ENCODE data around the gene HERC6. TPM values are rescaled to one million over a fixed set of nuclear protein-coding genes. Genes with fewer than 3 reads are reported as not detected.
A peak's percentile ranks its signal among the peaks of the same experiment; 100 is the strongest.
"Not testable (repeated sequence)": the region's sequence is repeated elsewhere in the genome, so short reads cannot be mapped to it uniquely, and the experiment has no call there.

HERC6 gene
- total RNA-seq, 2 experiments from 2014 or later: 12.4 to 12.5 TPM

- Mint-ChIP-seq H3K4me1 (ENCODE audit: low read depth) (no peaks in the 10 kb centered on the region), H3K27me3 (no peaks in the 10 kb centered on the region), H3K36me3 (no peaks in the 10 kb centered on the region), H3K4me3 (no peak overlapping the region), H3K27ac (no peak overlapping the region), H3K9me3 (peaks cover 9% of the 10 kb centered on the region)
- DNase-seq: no peak
- intact Hi-C loops (cut with micrococcal nuclease): no loop called here
- ChIA-PET POLR2A (no interaction called here), CTCF (no interaction called here)
Observed at GRCh38 chr4:88359558-88359957, 19.1 kb upstream of the HERC6 start.

GRCh38 chr4:88360256-88360655, 18.4 kb upstream of the HERC6 start:
- H3K36me3 Mint-ChIP-seq: no peaks in the 10 kb centered on the region
- H3K4me3 Mint-ChIP-seq: no peak overlapping the region
- no peak for DNase-seq
- intact Hi-C loops (cut with micrococcal nuclease): no loop called here
- peaks cover 11% of the 10 kb centered on the region for H3K9me3 Mint-ChIP-seq
- no peaks in the 10 kb centered on the region for H3K4me1 Mint-ChIP-seq (ENCODE audit: low read depth)
- ChIA-PET POLR2A (no interaction called here), CTCF (no interaction called here)
- no peaks in the 10 kb centered on the region for H3K27me3 Mint-ChIP-seq
- H3K27ac Mint-ChIP-seq: no peak overlapping the region

- Mint-ChIP-seq H3K4me1 (ENCODE audit: low read depth) (no peaks in the 10 kb centered on the region), H3K4me3 (no peak overlapping the region), H3K27me3 (no peaks in the 10 kb centered on the region), H3K9me3 (peaks cover 11% of the 10 kb centered on the region), H3K36me3 (no peaks in the 10 kb centered on the region), H3K27ac (no peak overlapping the region)
- ChIA-PET POLR2A (no interaction called here), CTCF (no interaction called here)
- no peak for DNase-seq
- intact Hi-C loops (cut with micrococcal nuclease): no loop called here
Observed at GRCh38 chr4:88360791-88361190, 17.9 kb upstream of the HERC6 start.

- H3K4me1 Mint-ChIP-seq (ENCODE audit: low read depth); DNase-seq; H3K36me3 Mint-ChIP-seq; intact Hi-C loops (cut with micrococcal nuclease); H3K4me3 Mint-ChIP-seq; CTCF ChIA-PET; H3K27ac Mint-ChIP-seq; H3K27me3 Mint-ChIP-seq; POLR2A ChIA-PET: not testable (repeated sequence)
- H3K9me3 Mint-ChIP-seq: peaks cover 11% of the 10 kb centered on the region
Observed at GRCh38 chr4:88361217-88361773, 17.4 kb upstream of the HERC6 start.

- intact Hi-C loops (cut with micrococcal nuclease): loop anchor here (5.0 kb wide), 1 partner anchor 149 kb away; no protein-coding TSS in a partner anchor
- ChIA-PET CTCF (interaction anchor here (3.4 kb wide), 1 partner anchor 149 kb away, joined by 20 read pairs; no protein-coding TSS in a partner anchor), POLR2A (no interaction called here)
- H3K27ac Mint-ChIP-seq: no peak overlapping the region
- no peaks in the 10 kb centered on the region for H3K36me3 Mint-ChIP-seq
- H3K4me3 Mint-ChIP-seq: no peak overlapping the region
- peaks cover 11% of the 10 kb centered on the region for H3K9me3 Mint-ChIP-seq
- DNase-seq: no peak
- no peaks in the 10 kb centered on the region for H3K4me1 Mint-ChIP-seq (ENCODE audit: low read depth)
- no peaks in the 10 kb centered on the region for H3K27me3 Mint-ChIP-seq
Observed at GRCh38 chr4:88366460-88366859, 12.2 kb upstream of the HERC6 start.

- intact Hi-C loops (cut with micrococcal nuclease): loop anchor here (5.0 kb wide), 1 partner anchor 151 kb away; no protein-coding TSS in a partner anchor
Observed at GRCh38 chr4:88367826-88368225, 10.8 kb upstream of the HERC6 start.

GRCh38 chr4:88369180-88369812, 9.4 kb upstream of the HERC6 start:
- CTCF ChIA-PET: interaction anchor here (0.7 to 3.4 kb wide), 18 partner anchors 9 to 290 kb away, joined by 3 to 20 read pairs (median 4); partner anchors contain the start of genes HERC5 and HERC6
- H3K4me1 Mint-ChIP-seq (ENCODE audit: low read depth); H3K27ac Mint-ChIP-seq; H3K4me3 Mint-ChIP-seq; H3K9me3 Mint-ChIP-seq; H3K27me3 Mint-ChIP-seq; H3K36me3 Mint-ChIP-seq; DNase-seq; POLR2A ChIA-PET: not testable (repeated sequence)
- intact Hi-C loops (cut with micrococcal nuclease): loop anchor here (1.0 to 5.0 kb wide), 2 partner anchors 146 to 152 kb away; no protein-coding TSS in a partner anchor

More at GRCh38 chr4:88367826-88368225, 10.8 kb upstream of the HERC6 start:
- DNase-seq: no peak
- ChIA-PET CTCF (interaction anchor here (0.8 to 3.4 kb wide), 4 partner anchors 10 to 149 kb away, joined by 3 to 20 read pairs (median 4); no protein-coding TSS in a partner anchor), POLR2A (no interaction called here)
- Mint-ChIP-seq H3K27ac (no peak overlapping the region), H3K4me3 (no peak overlapping the region), H3K36me3 (no peaks in the 10 kb centered on the region), H3K9me3 (peaks cover 11% of the 10 kb centered on the region), H3K27me3 (no peaks in the 10 kb centered on the region), H3K4me1 (ENCODE audit: low read depth) (no peaks in the 10 kb centered on the region)

- Mint-ChIP-seq H3K27ac (peak overlapping the region; percentile 94), H3K4me1 (ENCODE audit: low read depth) (peaks cover 50% of the 10 kb centered on the region), H3K27me3 (no peaks in the 10 kb centered on the region), H3K36me3 (peaks cover 3% of the 10 kb centered on the region), H3K4me3 (no peak overlapping the region), H3K9me3 (no peaks in the 10 kb centered on the region)
- POLR2A ChIA-PET: interaction anchor here (1.2 kb wide), 1 partner anchor 97 kb away, joined by 3 read pairs; the partner anchor contains the start of gene PPM1K
- intact Hi-C loops (cut with micrococcal nuclease): loop anchor here (5.0 to 10.0 kb wide), 6 partner anchors 211 to 1444 kb away; partner anchors contain the start of genes AFF1 and HERC3
- no peak for DNase-seq
- CTCF ChIA-PET: interaction anchor here (0.8 kb wide), 1 partner anchor 15 kb away, joined by 3 read pairs; no protein-coding TSS in a partner anchor
Observed at GRCh38 chr4:88381123-88381522, 2.5 kb downstream of the HERC6 start.

- CTCF ChIA-PET: interaction anchor here (0.8 kb wide), 1 partner anchor 133 kb away, joined by 3 read pairs; no protein-coding TSS in a partner anchor
Observed at GRCh38 chr4:88382621-88383020, 4.0 kb downstream of the HERC6 start.

GRCh38 chr4:88390128-88390527, 11.5 kb downstream of the HERC6 start:
- no peak for DNase-seq
- Mint-ChIP-seq H3K9me3 (no peaks in the 10 kb centered on the region), H3K27ac (no peak overlapping the region), H3K36me3 (peaks cover 18% of the 10 kb centered on the region), H3K4me1 (ENCODE audit: low read depth) (peaks cover 6% of the 10 kb centered on the region), H3K4me3 (no peak overlapping the region), H3K27me3 (no peaks in the 10 kb centered on the region)
- POLR2A ChIA-PET: interaction anchor here (0.6 kb wide), 1 partner anchor 400 kb away, joined by 4 read pairs; no protein-coding TSS in a partner anchor
- intact Hi-C loops (cut with micrococcal nuclease): no loop called here
- CTCF ChIA-PET: interaction anchor here (0.6 to 1.2 kb wide), 2 partner anchors 67 to 171 kb away, joined by 3 to 5 read pairs; no protein-coding TSS in a partner anchor

More at GRCh38 chr4:88382621-88383020, 4.0 kb downstream of the HERC6 start:
- Mint-ChIP-seq H3K36me3 (peaks cover 7% of the 10 kb centered on the region), H3K27ac (peak overlapping the region; percentile 94), H3K4me1 (ENCODE audit: low read depth) (peaks cover 48% of the 10 kb centered on the region), H3K27me3 (no peaks in the 10 kb centered on the region), H3K9me3 (no peaks in the 10 kb centered on the region), H3K4me3 (peak overlapping the region; percentile 50)
- peak; percentile 78 for DNase-seq
- intact Hi-C loops (cut with micrococcal nuclease): loop anchor here (1.0 to 10.0 kb wide), 9 partner anchors 28 to 1445 kb away; partner anchors contain the start of genes AFF1, HERC3, HERC5 and PPM1K
- POLR2A ChIA-PET: interaction anchor here (2.0 kb wide), 1 partner anchor 98 kb away, joined by 14 read pairs; the partner anchor contains the start of gene PPM1K

- no peak overlapping the region for H3K27ac Mint-ChIP-seq
- peaks cover 6% of the 10 kb centered on the region for H3K4me1 Mint-ChIP-seq (ENCODE audit: low read depth)
- H3K27me3 Mint-ChIP-seq: no peaks in the 10 kb centered on the region
- CTCF ChIA-PET: interaction anchor here (0.6 kb wide), 1 partner anchor 86 kb away, joined by 3 read pairs; no protein-coding TSS in a partner anchor
- POLR2A ChIA-PET: no interaction called here
- H3K36me3 Mint-ChIP-seq: peaks cover 19% of the 10 kb centered on the region
- no peak for DNase-seq
- H3K9me3 Mint-ChIP-seq: no peaks in the 10 kb centered on the region
- no peak overlapping the region for H3K4me3 Mint-ChIP-seq
- intact Hi-C loops (cut with micrococcal nuclease): no loop called here
Observed at GRCh38 chr4:88391703-88392102, 13.1 kb downstream of the HERC6 start.

GRCh38 chr4:88396681-88397080, 18.0 kb downstream of the HERC6 start:
- ChIA-PET POLR2A (interaction anchor here (0.6 kb wide), 1 partner anchor 87 kb away, joined by 3 read pairs; no protein-coding TSS in a partner anchor), CTCF (no interaction called here)
- Mint-ChIP-seq H3K4me3 (no peak overlapping the region), H3K4me1 (ENCODE audit: low read depth) (no peaks in the 10 kb centered on the region), H3K27ac (no peak overlapping the region), H3K36me3 (peaks cover 30% of the 10 kb centered on the region), H3K27me3 (no peaks in the 10 kb centered on the region), H3K9me3 (no peaks in the 10 kb centered on the region)
- intact Hi-C loops (cut with micrococcal nuclease): no loop called here
- DNase-seq: no peak
